Measurements from ENCODE around the gene OR5B21.

The OR5B21 gene

GRCh38 chr11:58508005-58508404 is at the start of gene OR5B21:
OR5B21 (minus strand) TSS chr11:58508105; CDS start chr11:58508105, 0 bp downstream.
- no peak for DNase-seq (ENCODE audit: low spot score)

- no peak for DNase-seq (ENCODE audit: low spot score)
These were observed 41.7 kb upstream of the OR5B21 start for GRCh38 chr11:58549644-58550043.

GRCh38 chr11:58546841-58547240 is 38.9 kb upstream of the OR5B21 start:
- DNase-seq (ENCODE audit: low spot score): no peak

- no peak for DNase-seq (ENCODE audit: low spot score)
These were observed 24.0 kb upstream of the OR5B21 start for GRCh38 chr11:58531865-58532341.

GRCh38 chr11:58530236-58530635 is 22.3 kb upstream of the OR5B21 start:
- no peak for DNase-seq (ENCODE audit: low spot score)

- no peak for DNase-seq (ENCODE audit: low spot score)
These were observed 19.5 kb upstream of the OR5B21 start for GRCh38 chr11:58527429-58527828.

- DNase-seq (ENCODE audit: low spot score): no peak
These were observed 18.8 kb upstream of the OR5B21 start for GRCh38 chr11:58526721-58527120.

GRCh38 chr11:58525037-58525614 is 17.2 kb upstream of the OR5B21 start:
- DNase-seq (ENCODE audit: low spot score): peak; percentile 11

GRCh38 chr11:58524232-58525036 is 16.5 kb upstream of the OR5B21 start:
- peak; percentile 64 for DNase-seq (ENCODE audit: low spot score)

- peak; percentile 63 for DNase-seq (ENCODE audit: low spot score)
These were observed 6.0 kb upstream of the OR5B21 start for GRCh38 chr11:58513747-58514367.

GRCh38 chr11:58511636-58512035 is 3.7 kb upstream of the OR5B21 start:
- no peak for DNase-seq (ENCODE audit: low spot score)

- DNase-seq (ENCODE audit: low spot score): no peak
These were observed 1.8 kb upstream of the OR5B21 start for GRCh38 chr11:58509748-58510147.

- DNase-seq (ENCODE audit: low spot score): no peak
These were observed 909 bp upstream of the OR5B21 start for GRCh38 chr11:58508814-58509213.

GRCh38 chr11:58507355-58507754 is 550 bp downstream of the OR5B21 start:
- no peak for DNase-seq (ENCODE audit: low spot score)

- no peak for DNase-seq (ENCODE audit: low spot score)
These were observed 970 bp downstream of the OR5B21 start for GRCh38 chr11:58506935-58507334.

- no peak for DNase-seq (ENCODE audit: low spot score)
These were observed 2.1 kb downstream of the OR5B21 start for GRCh38 chr11:58505849-58506248.

- DNase-seq (ENCODE audit: low spot score): no peak
These were observed 3.7 kb downstream of the OR5B21 start for GRCh38 chr11:58504232-58504631.

- no peak for DNase-seq (ENCODE audit: low spot score)
These were observed 4.5 kb downstream of the OR5B21 start for GRCh38 chr11:58503361-58503856.

- DNase-seq (ENCODE audit: low spot score): no peak
These were observed 5.9 kb downstream of the OR5B21 start for GRCh38 chr11:58502004-58502403.

GRCh38 chr11:58498464-58498863 is 9.4 kb downstream of the OR5B21 start:
- no peak for DNase-seq (ENCODE audit: low spot score)

GRCh38 chr11:58497951-58498350 is 10.0 kb downstream of the OR5B21 start:
- no peak for DNase-seq (ENCODE audit: low spot score)

GRCh38 chr11:58495906-58496305 is 12.0 kb downstream of the OR5B21 start:
- DNase-seq (ENCODE audit: low spot score): peak; percentile 49

- no peak for DNase-seq (ENCODE audit: low spot score)
These were observed 13.8 kb downstream of the OR5B21 start for GRCh38 chr11:58494101-58494500.

All from putamen (tissue), 1 donor.